Loucy (cell line): ENCODE measurements around the gene NUS1.

Experiments used
- CTCF ChIP-seq: fragments of 200-600 bp; sonication (generic); conservative IDR thresholded peaks from 2 replicates; pipeline ENCODE4 v1.5.1; 2014; ENCODE audit warnings: mild to moderate bottlenecking, antibody characterized with exemption, low read length
- EZH2phosphoT487 ChIP-seq: fragments of 200-600 bp; IDR thresholded peaks from 2 replicates; pipeline ENCODE4 v1.6.1; 2018; ENCODE audit warnings: antibody characterized with exemption, mild to moderate bottlenecking, moderate library complexity, borderline replicate concordance

GRCh38 chr6:117740605-117741004 is 65.3 kb downstream of the NUS1 start:
- TF ChIP-seq CTCF: no peak
- TF ChIP-seq EZH2phosphoT487: no peak
